Naive thymus-derived CD8-positive, alpha-beta T cell (primary cell): Measurements from ENCODE around the gene OR6X1. TPM values are rescaled to one million over a fixed set of nuclear protein-coding genes. Genes with fewer than 3 reads are reported as not detected.
"Not testable (repeated sequence)": the region's sequence is repeated elsewhere in the genome, so short reads cannot be mapped to it uniquely, and the experiment has no call there.

Source experiments
- ATAC-seq, 2 donors: fragments of 150-1000 bp; cut with Tn5 transposase in 1 of 2; sonication (Bioruptor Pico), chemical (Tn5 transposase) in 1 of 2; 1 replicate in 1 of 2; 2 replicates in 1 of 2; pipeline ENCODE4 v1.10.0; 2021; ENCODE audit warnings: mild to moderate bottlenecking in 2 of 2, moderate library complexity in 2 of 2
- POLR2A ChIA-PET: fragments of 350-600 bp; sonication (Branson Sonifier 250); formaldehyde crosslinking; loops from one replicate; lab custom pipeline; 2021; ENCODE audit warnings: antibody characterized with exemption; lab: Charles Lee
- DNase-seq, 10 donors: peaks; one replicate each; pipeline versions ENCODE4 v3.0.0 to v3.0.0-alpha.2; 2020 to 2022
- H3K27ac Mint-ChIP-seq, 10 donors: one replicate each; pipeline ENCODE4 v1.8.0; 2020 to 2022; ENCODE audit warnings: mild to moderate bottlenecking in 10 of 10, mixed read lengths in 10 of 10, moderate library complexity in 4 of 10, inconsistent platforms in 1 of 10
- H3K27me3 Mint-ChIP-seq, 5 donors: one replicate each; pipeline ENCODE4 v1.8.0; 2021 to 2022; ENCODE audit warnings: mixed read lengths in 5 of 5
- H3K36me3 Mint-ChIP-seq, 3 donors: one replicate each; pipeline ENCODE4 v1.8.0; 2020 to 2022; ENCODE audit warnings: mixed read lengths in 3 of 3, mild to moderate bottlenecking in 2 of 3, inconsistent platforms in 1 of 3
- H3K4me1 Mint-ChIP-seq, 4 donors: one replicate each; pipeline ENCODE4 v1.8.0; 2021 to 2022; ENCODE audit warnings: mixed read lengths in 4 of 4
- H3K4me3 Mint-ChIP-seq, 10 donors: one replicate each; pipeline ENCODE4 v1.8.0; 2020 to 2022; ENCODE audit warnings: mild to moderate bottlenecking in 10 of 10, mixed read lengths in 10 of 10, moderate library complexity in 6 of 10, inconsistent platforms in 1 of 10
- H3K9me3 Mint-ChIP-seq, 9 donors: one replicate each; pipeline ENCODE4 v1.8.0; 2020 to 2022; ENCODE audit warnings: mixed read lengths in 9 of 9, mild to moderate bottlenecking in 3 of 9, inconsistent platforms in 1 of 9, moderate library complexity in 1 of 9
- polyA plus RNA-seq, 3 donors: library from polyadenylated mRNA; unstranded; fragments of 300-500 nt; fragmentation: Illumina TruSeq; gene quantifications; one replicate each; pipeline ENCODE4 v1.2.3, GENCODE V29; 2021
- total RNA-seq, 8 experiments: library from RNA in 2 of 8; stranded (reverse) in 2 of 8; gene quantifications; one replicate each; pipeline ENCODE4 v1.2.3 and lab custom pipeline; 2021 to 2026

The OR6X1 gene
- total and polyA plus RNA-seq, 5 experiments from 2014 or later, result not detected

- DNase-seq, result no peak
- no peak for ATAC-seq
- peaks cover 0 to 11% (median 6%) of the 10 kb centered on the region in 5 donors for H3K27me3 Mint-ChIP-seq
- H3K9me3 Mint-ChIP-seq, result no peaks in the 10 kb centered on the region
- H3K4me1 Mint-ChIP-seq, result no peaks in the 10 kb centered on the region
- H3K4me3 Mint-ChIP-seq, result no peak overlapping the region
- no peaks in the 10 kb centered on the region for H3K36me3 Mint-ChIP-seq
- H3K27ac Mint-ChIP-seq, result no peak overlapping the region
- POLR2A ChIA-PET, result no interaction called here
Measured at GRCh38 chr11:123773959-123774358, 19.6 kb upstream of the OR6X1 start.

- Mint-ChIP-seq H3K27me3 (peaks cover 4 to 11% (median 6%) of the 10 kb centered on the region in 5 donors), H3K36me3 (no peaks in the 10 kb centered on the region), H3K4me3 (no peak overlapping the region), H3K9me3 (no peaks in the 10 kb centered on the region), H3K27ac (no peak overlapping the region), H3K4me1 (no peaks in the 10 kb centered on the region)
- POLR2A ChIA-PET, result no interaction called here
- DNase-seq (no peak), ATAC-seq (no peak)
Measured at GRCh38 chr11:123773026-123773425, 18.7 kb upstream of the OR6X1 start.

- DNase-seq, result no peak
- Mint-ChIP-seq H3K9me3 (no peaks in the 10 kb centered on the region), H3K4me3 (no peak overlapping the region), H3K36me3 (no peaks in the 10 kb centered on the region), H3K4me1 (no peaks in the 10 kb centered on the region), H3K27ac (no peak overlapping the region), H3K27me3 (peaks cover 4 to 15% (median 10%) of the 10 kb centered on the region in 5 donors)
- ATAC-seq, result no peak
- POLR2A ChIA-PET, result no interaction called here
Measured at GRCh38 chr11:123771664-123772063, 17.3 kb upstream of the OR6X1 start.

GRCh38 chr11:123770712-123771111, 16.4 kb upstream of the OR6X1 start:
- POLR2A ChIA-PET, result no interaction called here

GRCh38 chr11:123765601-123766000, 11.3 kb upstream of the OR6X1 start:
- POLR2A ChIA-PET, result no interaction called here
- H3K4me1 Mint-ChIP-seq, result no peaks in the 10 kb centered on the region
- DNase-seq (no peak), ATAC-seq (no peak)
- peaks cover 7 to 47% (median 26%) of the 10 kb centered on the region in 9 donors for H3K9me3 Mint-ChIP-seq
- H3K36me3 Mint-ChIP-seq, result peaks cover 0 to 31% (median 18%) of the 10 kb centered on the region in 3 donors
- H3K27me3 Mint-ChIP-seq, result peaks cover 6 to 18% (median 10%) of the 10 kb centered on the region in 5 donors
- H3K27ac Mint-ChIP-seq, result no peak overlapping the region
- no peak overlapping the region for H3K4me3 Mint-ChIP-seq

More at GRCh38 chr11:123770712-123771111, 16.4 kb upstream of the OR6X1 start:
- Mint-ChIP-seq H3K9me3 (peaks cover 0 to 5% (median 0%) of the 10 kb centered on the region in 9 donors), H3K4me1 (no peaks in the 10 kb centered on the region), H3K27ac (no peak overlapping the region), H3K27me3 (peaks cover 4 to 15% (median 10%) of the 10 kb centered on the region in 5 donors), H3K4me3 (no peak overlapping the region), H3K36me3 (no peaks in the 10 kb centered on the region)
- ATAC-seq (no peak), DNase-seq (no peak)

GRCh38 chr11:123762422-123762821, 8.1 kb upstream of the OR6X1 start:
- peaks cover 7 to 47% (median 26%) of the 10 kb centered on the region in 9 donors for H3K9me3 Mint-ChIP-seq
- ATAC-seq (no peak), DNase-seq (no peak)
- H3K4me3 Mint-ChIP-seq, result no peak overlapping the region
- POLR2A ChIA-PET, result no interaction called here
- H3K27ac Mint-ChIP-seq, result no peak overlapping the region
- H3K27me3 Mint-ChIP-seq, result peaks cover 6 to 12% (median 11%) of the 10 kb centered on the region in 5 donors
- peaks cover 0 to 31% (median 18%) of the 10 kb centered on the region in 3 donors for H3K36me3 Mint-ChIP-seq
- H3K4me1 Mint-ChIP-seq, result no peaks in the 10 kb centered on the region

- H3K27ac Mint-ChIP-seq, result no peak overlapping the region
- no peak overlapping the region for H3K4me3 Mint-ChIP-seq
- no peak for DNase-seq
- ATAC-seq, result no peak
- H3K27me3 Mint-ChIP-seq, result peaks cover 6 to 24% (median 13%) of the 10 kb centered on the region in 5 donors
- peaks cover 0 to 31% (median 18%) of the 10 kb centered on the region in 3 donors for H3K36me3 Mint-ChIP-seq
- POLR2A ChIA-PET, result no interaction called here
- no peaks in the 10 kb centered on the region for H3K4me1 Mint-ChIP-seq
- H3K9me3 Mint-ChIP-seq, result peaks cover 7 to 42% (median 26%) of the 10 kb centered on the region in 9 donors
Measured at GRCh38 chr11:123760894-123761293, 6.6 kb upstream of the OR6X1 start.

- H3K9me3 Mint-ChIP-seq, result peaks cover under 1 to 17% (median 11%) of the 10 kb centered on the region in 9 donors
- no peaks in the 10 kb centered on the region for H3K4me1 Mint-ChIP-seq
- H3K4me3 Mint-ChIP-seq, result no peak overlapping the region
- no peak overlapping the region for H3K27ac Mint-ChIP-seq
- H3K36me3 Mint-ChIP-seq, result peaks cover 0 to 12% (median 11%) of the 10 kb centered on the region in 3 donors
- no peak for ATAC-seq
- POLR2A ChIA-PET, result no interaction called here
- no peak for DNase-seq
- peaks cover 6 to 38% (median 18%) of the 10 kb centered on the region in 5 donors for H3K27me3 Mint-ChIP-seq
Measured at GRCh38 chr11:123757976-123758375, 3.7 kb upstream of the OR6X1 start.

- Mint-ChIP-seq H3K4me3 (no peak overlapping the region), H3K36me3 (no peaks in the 10 kb centered on the region), H3K27ac (peak overlapping the region in 1 of 10 donors; percentile 15), H3K4me1 (no peaks in the 10 kb centered on the region), H3K27me3 (peaks cover 7 to 59% (median 37%) of the 10 kb centered on the region in 5 donors), H3K9me3 (peaks cover 0 to under 1% (median 0%) of the 10 kb centered on the region in 9 donors)
- DNase-seq, result no peak
- POLR2A ChIA-PET, result no interaction called here
- no peak for ATAC-seq
Measured at GRCh38 chr11:123755813-123756212, 1.5 kb upstream of the OR6X1 start.

- H3K9me3 Mint-ChIP-seq, result no peaks in the 10 kb centered on the region
- no peak for ATAC-seq
- H3K27me3 Mint-ChIP-seq, result peaks cover 9 to 62% (median 39%) of the 10 kb centered on the region in 5 donors
- POLR2A ChIA-PET, result no interaction called here
- H3K4me1 Mint-ChIP-seq, result no peaks in the 10 kb centered on the region
- H3K4me3 Mint-ChIP-seq, result no peak overlapping the region
- H3K27ac Mint-ChIP-seq, result no peak overlapping the region
- DNase-seq, result no peak
- H3K36me3 Mint-ChIP-seq, result no peaks in the 10 kb centered on the region
Measured at GRCh38 chr11:123755344-123755743, 1.0 kb upstream of the OR6X1 start.

- Mint-ChIP-seq H3K36me3 (peaks cover 0 to under 1% (median 0%) of the 10 kb centered on the region in 3 donors), H3K9me3 (peaks cover 0 to 18% (median 0%) of the 10 kb centered on the region in 9 donors), H3K4me3 (no peak overlapping the region), H3K27ac (no peak overlapping the region), H3K4me1 (no peaks in the 10 kb centered on the region), H3K27me3 (peaks cover 16 to 60% (median 44%) of the 10 kb centered on the region in 5 donors)
- DNase-seq (no peak), ATAC-seq (no peak)
- POLR2A ChIA-PET, result no interaction called here
Measured at GRCh38 chr11:123753110-123753509, 1.2 kb downstream of the OR6X1 start.

- H3K27me3 Mint-ChIP-seq, result peaks cover 19 to 59% (median 37%) of the 10 kb centered on the region in 5 donors
- H3K4me3 Mint-ChIP-seq, result no peak overlapping the region
- H3K9me3 Mint-ChIP-seq, result peaks cover 0 to 23% (median 0%) of the 10 kb centered on the region in 9 donors
- no peak for ATAC-seq
- POLR2A ChIA-PET, result no interaction called here
- peaks cover 0 to 5% (median 0%) of the 10 kb centered on the region in 3 donors for H3K36me3 Mint-ChIP-seq
- no peaks in the 10 kb centered on the region for H3K4me1 Mint-ChIP-seq
- H3K27ac Mint-ChIP-seq, result no peak overlapping the region
- DNase-seq, result no peak
Measured at GRCh38 chr11:123751781-123752180, 2.5 kb downstream of the OR6X1 start.

GRCh38 chr11:123748349-123748748, 6.0 kb downstream of the OR6X1 start:
- DNase-seq, H3K27ac Mint-ChIP-seq, H3K4me3 Mint-ChIP-seq, H3K36me3 Mint-ChIP-seq, POLR2A ChIA-PET, H3K4me1 Mint-ChIP-seq, ATAC-seq: not testable (repeated sequence)
- H3K27me3 Mint-ChIP-seq, result peaks cover 19 to 62% (median 28%) of the 10 kb centered on the region in 5 donors
- peaks cover 0 to 23% (median 0%) of the 10 kb centered on the region in 9 donors for H3K9me3 Mint-ChIP-seq
